Activated CD4-positive, alpha-beta T cell treated with anti-CD3 and anti-CD28 coated beads for 24 hours (primary cell): ENCODE results near the gene MEPE.
"Not testable (repeated sequence)": the region's sequence is repeated elsewhere in the genome, so short reads cannot be mapped to it uniquely, and the experiment has no call there.

ENCODE experiments used
- DNase-seq, 2 donors: peaks; one replicate each; pipeline ENCODE4 v3.0.0-alpha.2; 2020; ENCODE audit warnings: low read depth in 2 of 2

The MEPE gene

DNA sequence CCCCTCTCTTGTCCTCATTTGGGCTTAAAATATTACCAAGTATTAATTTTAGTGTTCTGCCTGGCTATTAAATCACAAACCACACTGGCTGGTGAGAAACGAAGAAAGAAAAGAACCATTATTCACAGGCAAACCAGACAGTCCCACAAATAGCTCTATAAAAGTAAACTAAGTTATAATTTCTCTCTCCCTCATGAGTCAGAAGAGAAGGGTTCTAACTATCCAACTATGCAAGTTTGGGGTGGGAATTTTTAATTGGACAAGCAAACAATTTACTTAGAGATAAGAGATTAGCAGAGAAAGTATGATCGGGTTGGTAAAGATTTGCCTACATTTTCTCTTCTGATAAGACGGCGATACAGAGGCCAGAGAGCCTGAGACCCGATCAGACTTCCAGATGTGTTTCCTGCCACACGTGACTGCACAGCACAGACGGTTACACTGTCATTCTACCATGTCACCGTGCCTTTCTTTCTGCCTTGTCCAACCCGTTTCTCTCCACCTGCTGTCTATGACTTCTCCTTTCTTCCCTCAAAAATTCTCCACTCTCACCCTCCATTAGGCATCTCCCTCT is 52.3 kb downstream of the MEPE start:
- DNase-seq: no peak

DNA sequence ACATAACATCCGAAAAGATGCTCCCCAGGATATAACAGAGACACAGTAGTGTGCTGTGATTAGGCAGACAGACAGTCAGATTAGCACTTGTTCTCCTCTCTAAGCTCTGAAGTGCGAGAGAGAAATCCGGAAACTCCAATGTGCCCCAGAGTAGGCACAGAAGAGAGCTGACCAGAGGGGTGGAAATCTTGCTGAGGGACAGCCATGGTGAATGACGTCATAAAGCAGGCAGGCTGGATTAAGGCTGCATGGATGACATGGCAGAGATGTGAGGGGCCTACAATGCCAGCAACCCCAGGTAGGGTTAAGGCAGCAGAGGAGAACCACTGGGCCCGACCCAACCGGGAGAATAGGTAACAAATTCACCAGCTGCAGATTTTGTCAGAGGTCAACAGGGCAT is 53.3 kb downstream of the MEPE start:
- DNase-seq: no peak

GRCh38 chr4:87890753-87891152 is 58.0 kb downstream of the MEPE start:
- not testable (repeated sequence) for DNase-seq

- DNase-seq: no peak
Observed at GRCh38 chr4:87895964-87896621, 63.3 kb downstream of the MEPE start.
